8988T (cell line): ENCODE results near the gene ASS1.
"Not testable (repeated sequence)": the region's sequence is repeated elsewhere in the genome, so short reads cannot be mapped to it uniquely, and the experiment has no call there.

Experiments used
- DNase-seq: peaks from one replicate; pipeline ENCODE4 v3.0.0; 2011

ASS1 gene

GRCh38 chr9:130419521-130420035 lies 25.2 kb upstream of the ASS1 start:
- DNase-seq = no peak

- DNase-seq = no peak
Measured at GRCh38 chr9:130421154-130421801, 23.5 kb upstream of the ASS1 start.

DNA sequence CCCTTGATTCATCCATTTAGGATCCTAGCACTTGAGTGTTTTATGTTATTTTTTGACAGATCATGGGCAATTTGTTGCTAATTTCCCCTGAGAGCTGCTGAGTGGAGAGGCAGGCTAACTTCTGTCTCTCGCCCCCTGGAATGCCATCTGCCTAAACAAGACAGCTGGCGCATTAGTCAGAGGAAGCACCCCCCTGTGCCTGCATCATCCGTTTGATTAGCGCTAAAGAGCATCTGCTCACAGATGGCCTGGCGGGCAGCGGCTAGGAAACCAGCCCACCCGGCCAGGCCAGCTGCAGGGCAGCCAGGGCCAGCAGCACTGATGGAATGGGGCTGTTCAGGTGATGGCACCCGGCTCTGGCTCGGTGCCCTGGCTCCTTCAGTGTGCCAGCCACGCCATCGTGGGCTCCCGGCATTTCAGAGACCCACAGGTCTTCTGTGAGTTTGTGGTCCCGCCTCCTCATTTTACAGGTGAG lies 22.9 kb upstream of the ASS1 start:
- DNase-seq = peak; percentile 78

- no peak for DNase-seq
Measured at GRCh38 chr9:130422546-130422945, 22.2 kb upstream of the ASS1 start.

DNA sequence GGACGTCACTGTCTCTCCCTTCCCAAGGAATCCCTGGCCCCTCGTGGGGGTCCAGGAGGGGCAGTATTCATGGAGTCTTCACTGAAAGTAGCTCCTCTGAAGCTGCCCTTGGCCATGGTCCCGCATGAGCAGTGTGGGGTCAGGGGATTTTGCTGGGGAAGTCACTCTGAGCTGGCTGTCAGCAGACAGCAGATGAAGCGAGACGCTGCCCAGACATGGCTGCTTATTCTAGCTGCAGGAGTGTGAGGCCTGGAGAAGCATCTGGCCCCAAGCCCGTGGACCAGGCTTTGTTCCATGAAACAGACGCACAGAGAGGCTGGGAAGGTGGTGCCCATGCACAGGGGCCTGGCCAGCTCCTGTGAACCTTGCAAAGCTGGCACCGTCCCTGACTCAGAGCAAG lies 21.5 kb upstream of the ASS1 start:
- DNase-seq = no peak

- no peak for DNase-seq
Measured at GRCh38 chr9:130424595-130425454, 19.9 kb upstream of the ASS1 start.

DNA sequence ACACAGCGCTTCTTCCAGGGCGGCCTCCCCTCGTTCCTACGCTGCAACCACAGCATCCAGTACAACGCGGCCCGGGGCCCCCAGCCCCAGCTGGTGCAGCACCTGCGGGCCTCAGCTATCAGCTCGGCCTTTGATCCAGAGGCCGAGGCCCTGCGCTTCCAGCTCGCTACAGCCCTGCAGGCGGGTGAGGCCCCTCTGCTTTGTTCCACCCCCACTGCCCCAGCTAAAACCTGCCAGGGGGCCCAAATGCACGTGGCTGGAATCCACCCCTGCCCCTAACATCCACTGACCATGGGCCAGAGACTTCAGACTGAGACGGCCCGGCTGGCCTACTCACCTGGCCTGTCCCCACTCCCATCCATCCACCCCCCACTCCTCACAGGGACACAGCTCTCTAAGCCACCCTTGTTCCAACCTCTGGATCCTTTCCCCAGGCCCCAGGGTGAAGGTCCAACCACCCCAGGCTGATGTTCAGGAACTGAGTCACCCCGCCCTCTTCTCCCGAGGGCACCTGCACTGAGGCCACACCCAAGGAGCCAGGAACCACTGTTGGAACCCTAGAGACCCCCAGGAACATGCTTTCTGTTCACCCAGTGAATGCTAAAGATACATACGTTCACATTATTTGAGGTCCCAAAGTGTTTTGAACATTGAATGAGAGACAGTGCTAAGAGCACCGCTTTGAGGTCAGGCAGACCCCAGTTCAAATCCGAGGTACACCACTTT lies 18.9 kb upstream of the ASS1 start:
- no peak for DNase-seq

DNA sequence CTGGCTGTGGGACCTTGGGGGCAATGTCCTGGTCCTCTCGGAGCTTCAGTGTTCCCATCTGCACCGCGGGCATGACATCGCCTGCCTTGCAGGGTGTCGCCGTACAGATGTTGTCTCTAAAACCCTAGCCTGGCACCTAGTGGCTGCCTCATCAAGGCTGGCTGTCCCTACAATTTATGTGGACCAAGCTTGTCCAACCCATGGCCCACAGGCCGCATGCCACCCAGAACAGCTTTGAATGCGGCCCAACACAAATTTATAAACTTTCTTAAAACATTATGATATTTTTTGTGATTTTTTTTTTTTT lies 18.3 kb upstream of the ASS1 start:
- DNase-seq = no peak

DNA sequence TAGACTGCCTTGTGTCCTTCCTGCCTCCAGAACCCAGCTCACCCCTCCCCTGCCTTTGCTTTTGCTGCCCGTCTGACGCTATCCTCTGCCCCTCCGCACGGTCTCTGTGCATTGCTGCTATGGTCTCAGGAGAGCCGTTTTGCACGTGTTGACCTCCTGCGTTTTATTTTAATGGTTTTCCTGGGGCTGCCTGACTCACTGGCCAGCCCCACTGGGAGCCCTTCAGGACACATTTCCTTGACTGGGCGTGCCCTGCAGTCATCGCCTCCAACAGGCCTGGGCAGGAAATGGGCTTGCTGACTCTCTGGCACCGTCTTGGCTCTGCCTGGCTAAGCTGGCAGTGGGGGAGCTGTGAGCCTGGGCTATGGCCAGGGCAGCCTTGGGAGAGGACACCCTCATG lies 17.9 kb upstream of the ASS1 start:
- peak; percentile 96 for DNase-seq

DNA sequence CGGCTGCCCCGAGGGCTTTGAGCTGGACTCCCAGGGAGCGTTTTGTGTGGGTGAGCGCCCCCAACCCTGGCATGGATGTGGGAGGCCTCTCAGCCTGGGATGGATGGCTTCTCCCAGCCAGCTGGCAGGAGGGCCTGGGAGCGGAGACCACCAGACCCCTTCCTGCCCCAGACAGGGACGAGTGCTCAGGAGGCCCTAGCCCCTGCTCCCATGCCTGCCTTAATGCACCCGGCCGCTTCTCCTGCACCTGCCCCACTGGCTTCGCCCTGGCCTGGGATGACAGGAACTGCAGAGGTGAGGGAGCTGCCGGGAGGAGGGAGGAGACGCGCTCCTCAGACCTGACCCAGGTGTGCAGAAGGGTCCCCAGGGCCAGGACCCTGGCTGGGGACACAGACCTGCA lies 17.4 kb upstream of the ASS1 start:
- DNase-seq = no peak

DNA sequence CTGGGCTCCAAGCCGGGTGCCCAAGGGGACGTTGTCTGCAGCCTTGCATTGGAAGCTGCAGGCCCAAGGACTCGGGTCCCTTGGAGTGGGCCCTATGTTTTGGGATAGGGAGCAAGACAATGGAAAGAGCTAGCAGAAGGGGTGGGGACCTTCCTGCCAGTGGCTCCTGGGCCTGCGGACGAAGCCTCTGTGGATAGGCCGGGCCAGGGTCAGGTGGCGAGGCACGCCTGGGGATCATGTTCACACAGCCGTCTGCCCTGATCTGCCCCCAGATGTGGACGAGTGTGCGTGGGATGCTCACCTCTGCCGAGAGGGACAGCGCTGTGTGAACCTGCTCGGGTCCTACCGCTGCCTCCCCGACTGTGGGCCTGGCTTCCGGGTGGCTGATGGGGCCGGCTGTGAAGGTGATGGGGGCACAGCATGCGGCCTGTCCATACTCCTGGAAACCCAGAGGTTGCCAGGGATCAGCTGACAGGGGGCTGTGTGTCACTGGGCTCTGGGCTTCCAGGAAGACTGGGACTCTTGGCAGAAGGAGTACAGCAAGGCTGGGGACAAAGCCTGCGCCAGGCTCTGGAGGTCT lies 16.6 kb upstream of the ASS1 start:
- no peak for DNase-seq

DNA sequence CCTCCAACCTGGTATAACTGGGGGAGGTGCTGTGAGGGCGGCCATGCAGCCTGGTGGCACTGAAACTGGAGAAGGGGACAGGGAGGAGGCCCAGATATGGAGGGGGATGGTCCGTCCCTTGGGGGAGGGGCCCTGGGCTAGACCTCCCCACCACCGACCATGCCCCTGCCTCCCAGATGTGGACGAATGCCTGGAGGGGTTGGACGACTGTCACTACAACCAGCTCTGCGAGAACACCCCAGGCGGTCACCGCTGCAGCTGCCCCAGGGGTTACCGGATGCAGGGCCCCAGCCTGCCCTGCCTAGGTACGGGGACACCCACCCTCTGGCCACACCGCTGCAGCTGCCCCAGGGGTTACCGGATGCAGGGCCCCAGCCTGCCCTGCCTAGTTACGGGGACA lies 15.4 kb upstream of the ASS1 start:
- no peak for DNase-seq

DNA sequence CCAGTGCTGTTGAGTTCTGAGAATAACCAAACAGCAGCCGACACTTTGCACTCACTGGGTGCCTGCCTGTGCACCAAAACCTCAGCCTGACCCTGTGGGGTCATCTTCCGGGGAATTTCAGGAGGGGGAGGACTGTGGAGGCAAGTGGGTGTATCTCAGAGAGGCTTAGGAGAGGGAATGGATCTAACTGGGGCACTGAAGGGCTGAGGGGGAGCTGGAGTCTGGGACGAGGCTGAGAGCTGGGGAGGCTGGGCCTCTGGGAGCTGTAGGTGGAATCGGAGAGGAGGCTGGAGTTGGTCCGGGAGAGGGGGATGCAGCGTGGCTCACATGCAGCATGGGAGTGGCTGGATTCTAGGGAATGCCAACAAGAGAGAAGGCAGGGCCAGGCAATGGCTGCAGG lies 14.9 kb upstream of the ASS1 start:
- DNase-seq = no peak

GRCh38 chr9:130430232-130430631 lies 14.5 kb upstream of the ASS1 start:
- DNase-seq = no peak

DNA sequence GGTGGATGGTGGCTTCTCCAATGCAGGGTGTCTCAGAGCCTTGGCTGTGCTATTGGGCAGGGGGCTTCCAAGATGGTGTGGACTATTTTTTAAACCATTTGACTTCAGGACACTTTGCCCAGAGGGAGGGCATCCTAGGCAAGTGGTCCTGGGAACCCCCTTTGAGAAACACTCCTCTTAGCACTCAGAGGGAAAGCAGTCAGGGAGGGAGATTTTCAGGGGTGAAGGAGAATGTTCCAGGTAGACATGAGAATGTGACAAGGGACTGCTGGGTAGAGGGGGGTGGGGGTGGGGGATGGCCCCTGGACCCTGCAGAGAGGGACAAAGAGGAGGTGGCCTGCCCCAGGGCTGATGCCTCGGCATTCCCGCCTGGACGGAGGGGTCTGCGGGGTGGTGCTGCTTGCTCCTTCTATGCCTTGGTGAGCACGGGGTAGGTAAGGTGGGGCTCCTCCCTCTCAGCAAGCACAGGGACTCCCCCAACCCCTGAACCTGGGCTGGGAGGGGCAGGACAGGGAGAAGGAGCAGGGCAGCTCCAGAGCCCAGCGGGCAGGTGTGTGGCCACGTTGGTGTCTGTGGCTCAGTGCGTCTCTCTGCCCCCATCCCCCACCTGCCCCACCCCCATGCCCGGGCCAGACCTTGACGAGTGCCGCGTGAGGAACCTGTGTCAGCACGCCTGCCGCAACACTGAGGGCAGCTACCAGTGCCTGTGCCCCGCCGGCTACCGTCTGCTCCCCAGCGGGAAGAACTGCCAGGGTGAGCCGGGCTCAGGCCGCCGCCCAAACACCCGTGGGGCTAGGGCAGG lies 13.8 kb upstream of the ASS1 start:
- DNase-seq = no peak

DNA sequence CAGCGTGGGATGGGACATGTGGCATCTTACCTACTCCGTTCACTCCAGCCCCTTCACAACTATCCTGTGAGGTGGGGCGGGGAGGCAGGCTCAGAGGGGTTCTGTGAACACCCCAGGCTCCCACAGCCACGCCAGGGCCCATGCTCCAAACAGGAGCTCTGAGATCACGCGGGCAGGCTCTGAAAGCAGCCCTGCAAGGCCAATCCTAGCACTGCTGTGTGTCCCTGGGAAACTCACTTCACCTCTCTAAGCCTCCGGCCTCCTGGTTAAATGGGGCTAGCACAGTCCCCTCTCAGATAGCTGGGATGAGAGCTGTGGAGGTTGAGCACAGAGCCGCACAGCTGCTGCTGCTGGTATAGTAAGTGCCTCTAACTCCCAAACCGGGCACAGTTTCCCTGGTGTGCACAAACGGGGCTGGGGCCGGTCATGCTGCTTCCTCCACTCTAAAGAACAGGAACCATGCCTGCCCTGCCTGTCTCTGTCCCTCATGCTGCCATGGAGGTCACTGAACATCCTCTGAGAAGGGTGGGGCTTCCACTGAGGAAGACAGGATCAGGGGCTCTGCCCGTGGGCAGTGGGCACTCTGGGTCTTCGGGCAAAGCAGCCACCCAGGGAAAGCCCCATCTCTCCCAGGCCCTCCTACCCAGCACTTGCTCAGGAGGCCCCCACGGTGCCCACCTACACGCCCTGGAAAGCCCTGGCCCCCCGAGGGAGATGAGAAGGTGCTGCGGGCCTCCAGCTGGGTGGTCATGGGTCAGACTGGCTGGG lies 13.0 kb upstream of the ASS1 start:
- DNase-seq = no peak

DNA sequence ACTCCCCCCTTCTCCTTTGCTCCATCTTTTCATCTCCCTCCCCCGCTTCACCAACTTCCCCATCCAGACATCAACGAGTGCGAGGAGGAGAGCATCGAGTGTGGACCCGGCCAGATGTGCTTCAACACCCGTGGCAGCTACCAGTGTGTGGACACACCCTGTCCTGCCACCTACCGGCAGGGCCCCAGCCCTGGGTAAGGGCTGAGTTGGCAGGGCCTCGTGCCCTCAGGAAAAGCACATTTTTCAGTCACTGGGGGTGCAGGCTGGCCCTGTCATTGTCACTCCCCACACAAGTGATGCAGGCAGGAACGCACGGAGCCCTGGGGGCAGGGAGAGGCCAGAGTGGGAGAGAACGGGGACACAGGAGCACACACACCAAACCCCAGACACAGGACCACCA lies 12.4 kb upstream of the ASS1 start:
- DNase-seq = peak; percentile 83

DNA sequence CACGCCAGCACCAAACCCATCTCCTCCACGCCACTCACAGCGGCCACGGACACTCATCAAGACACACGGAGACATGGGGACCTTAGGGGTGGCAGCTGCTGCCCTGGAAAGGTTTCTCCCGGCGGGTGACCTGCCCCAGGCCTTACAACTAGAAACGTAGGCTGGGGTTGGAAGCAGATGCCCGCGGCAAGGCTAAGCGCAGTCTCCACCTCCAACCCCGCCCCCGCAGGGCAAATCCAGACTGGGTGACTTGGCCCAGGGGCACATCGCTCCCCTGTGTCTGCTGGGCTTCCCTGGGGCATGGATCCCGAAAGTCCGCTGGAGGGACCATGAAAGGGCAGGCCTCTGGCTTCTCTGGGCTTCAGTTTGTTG lies 12.0 kb upstream of the ASS1 start:
- no peak for DNase-seq

DNA sequence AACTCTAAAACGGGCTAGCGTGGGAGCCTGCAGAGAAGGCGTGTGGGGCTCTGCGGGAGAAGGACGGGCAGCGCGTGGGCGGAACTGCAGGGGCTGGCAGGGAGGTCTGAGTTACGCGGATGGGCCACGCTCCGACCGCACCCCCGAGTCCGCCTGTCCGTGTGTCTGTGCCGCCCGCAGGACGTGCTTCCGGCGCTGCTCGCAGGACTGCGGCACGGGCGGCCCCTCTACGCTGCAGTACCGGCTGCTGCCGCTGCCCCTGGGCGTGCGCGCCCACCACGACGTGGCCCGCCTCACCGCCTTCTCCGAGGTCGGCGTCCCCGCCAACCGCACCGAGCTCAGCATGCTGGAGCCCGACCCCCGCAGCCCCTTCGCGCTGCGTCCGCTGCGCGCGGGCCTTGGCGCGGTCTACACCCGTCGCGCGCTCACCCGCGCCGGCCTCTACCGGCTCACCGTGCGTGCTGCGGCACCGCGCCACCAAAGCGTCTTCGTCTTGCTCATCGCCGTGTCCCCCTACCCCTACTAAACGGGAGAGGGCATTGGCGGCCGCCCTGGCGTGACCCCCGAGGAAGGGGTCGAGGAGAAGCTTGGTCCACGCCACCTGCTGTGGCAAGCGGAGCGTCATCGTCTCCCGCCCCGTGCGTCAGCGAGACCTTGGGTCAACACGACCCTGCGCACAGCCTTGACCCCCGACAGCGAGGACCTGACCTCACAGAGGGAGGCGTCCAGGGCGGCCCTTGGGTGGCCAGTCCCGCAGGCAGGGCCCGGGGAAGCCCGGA lies 11.4 kb upstream of the ASS1 start:
- DNase-seq = no peak

- DNase-seq = no peak
Measured at GRCh38 chr9:130433947-130434262, 10.9 kb upstream of the ASS1 start.

DNA sequence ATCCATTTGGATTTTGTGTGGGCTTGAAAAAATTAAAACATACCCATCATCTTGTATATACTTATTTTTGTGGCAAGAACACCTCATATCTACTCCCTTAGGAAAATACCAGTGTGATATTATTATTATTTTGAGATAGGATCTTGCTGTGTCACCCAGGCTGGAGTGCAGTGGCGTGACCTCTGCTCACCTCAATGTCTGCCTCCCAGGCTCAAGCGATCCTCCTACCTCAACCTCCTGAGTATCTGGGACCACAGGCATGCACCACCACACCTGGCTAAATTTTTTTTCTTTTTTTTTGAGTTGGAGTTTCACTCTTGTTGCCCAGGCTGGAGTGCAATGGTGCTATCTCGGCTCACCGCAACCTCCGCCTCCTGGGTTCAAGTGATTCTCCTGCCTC lies 10.1 kb upstream of the ASS1 start:
- not testable (repeated sequence) for DNase-seq
